A673 (cell line): Measurements from ENCODE around the gene HSDL2. TPM values are rescaled to one million over a fixed set of nuclear protein-coding genes. Genes with fewer than 3 reads are reported as not detected.

ENCODE experiments used
- Bru-seq: library from RNA; stranded (reverse); fragments of 400-500 nt; gene quantifications from one replicate; lab custom pipeline; 2021; lab: Mats Ljungman, UMichigan
- BruChase-seq, 2 experiments: library from RNA; stranded (reverse); fragments of 400-500 nt; gene quantifications; one replicate each; lab custom pipeline; 2021; lab: Mats Ljungman, UMichigan
- BruUV-seq: library from RNA; stranded (reverse); fragments of 400-500 nt; replicated peaks from 2 replicates; lab custom pipeline; 2021; lab: Mats Ljungman, UMichigan
- CTCF ChIA-PET: fragments of 300-600 bp; sonication (Branson Sonifier 250); formaldehyde crosslinking; loops from one replicate; lab custom pipeline; 2022; ENCODE audit warnings: antibody characterized with exemption; lab: Charles Lee
- POLR2A ChIA-PET: fragments of 300-600 bp; sonication (Branson Sonifier 250); formaldehyde crosslinking; loops from one replicate; lab custom pipeline; 2022; ENCODE audit warnings: antibody characterized with exemption; ENCODE audit not compliant: low non-redundant PET; lab: Charles Lee
- DNase-seq: peaks from one replicate; pipeline ENCODE4 v3.0.0-alpha.2; 2015; ENCODE audit warnings: low spot score
- H3K27ac ChIP-seq: fragments of 200-600 bp; sonication (generic); 2 replicates; pipeline ENCODE4 v1.5.1; 2016; ENCODE audit warnings: mixed run types, low read depth, mild to moderate bottlenecking, mixed read lengths, antibody characterized with exemption, low read length; ENCODE audit not compliant: poor library complexity, severe bottlenecking
- H3K27me3 ChIP-seq: fragments of 200-600 bp; sonication (generic); replicated peaks from 2 replicates; pipeline ENCODE4 v1.6.1; 2017; ENCODE audit warnings: mixed run types, low read depth, mild to moderate bottlenecking, mixed read lengths, antibody characterized with exemption, low read length; ENCODE audit not compliant: insufficient read depth, poor library complexity
- H3K36me3 ChIP-seq: fragments of 200-600 bp; sonication (generic); 2 replicates; pipeline ENCODE4 v1.6.1; 2016; ENCODE audit warnings: mixed run types, mild to moderate bottlenecking, mixed read lengths, antibody characterized with exemption, low read length; ENCODE audit not compliant: insufficient read depth, poor library complexity, severe bottlenecking
- H3K4me1 ChIP-seq: fragments of 200-600 bp; sonication (generic); 2 replicates; pipeline ENCODE4 v1.6.1; 2017; ENCODE audit warnings: mixed run types, mild to moderate bottlenecking, mixed read lengths, antibody characterized with exemption, low read length; ENCODE audit not compliant: insufficient read depth, poor library complexity, severe bottlenecking
- H3K4me3 ChIP-seq: fragments of 200-600 bp; sonication (generic); 2 replicates; pipeline ENCODE4 v1.5.1; 2016; ENCODE audit warnings: low read depth, mixed run types, mild to moderate bottlenecking, mixed read lengths, low read length; ENCODE audit not compliant: poor library complexity, severe bottlenecking
- H3K9me3 ChIP-seq: fragments of 200-600 bp; sonication (generic); 2 replicates; pipeline ENCODE4 v1.6.1; 2016; ENCODE audit warnings: mixed run types, low read depth, mild to moderate bottlenecking, mixed read lengths, antibody characterized with exemption, low read length; ENCODE audit not compliant: poor library complexity, severe bottlenecking
- EZH2 ChIP-seq: fragments of 200-600 bp; sonication (generic); IDR thresholded peaks from 2 replicates; pipeline ENCODE4 v1.6.1; 2017; ENCODE audit warnings: borderline replicate concordance, low read depth, mild to moderate bottlenecking, mixed read lengths, antibody characterized with exemption, low read length; ENCODE audit not compliant: poor library complexity, severe bottlenecking
- intact Hi-C: fragments of 100-400 bp; cut with micrococcal nuclease; formaldehyde crosslinking; loops from one replicate; pipeline ENCODE4 v1.10.0; 2022; ENCODE audit not compliant: unreplicated experiment
- long read RNA-seq: library from polyadenylated mRNA; stranded (forward); transcript quantifications from one replicate; pipeline ENCODE4 v2.0.0, GENCODE V29; 2022
- total RNA-seq: library from RNA; stranded (reverse); gene quantifications from 2 replicates; pipeline ENCODE4 v1.2.3, GENCODE V29; 2021
- TF ChIP-seq, protein P1 (sequence below): fragments of 300-800, 200-600 bp; sonication (generic); conservative IDR thresholded peaks from 2 replicates; pipeline ENCODE4 v1.5.1; 2017; ENCODE audit warnings: low read depth, mild to moderate bottlenecking, antibody characterized with exemption, low read length, moderate library complexity, mixed read lengths

HSDL2 gene
- 28.2 and 31.2 TPM in 2 replicates for total RNA-seq
- Bru-seq, nascent RNA, result percentile 70 among the genes with signal in this experiment
- BruChase-seq, experiment 1, labeled RNA remaining after a 2-hour chase, result percentile 68 among the genes with signal in this experiment
- BruChase-seq, experiment 2, labeled RNA remaining after a 6-hour chase, result percentile 71 among the genes with signal in this experiment
- long read RNA-seq, transcript HSDL2-201 (9 exons, 2,983 nt), result minor isoform, 5 of 70 reads
- long read RNA-seq, transcript HSDL2-202 (11 exons, 3,350 nt), result major isoform, 46 of 70 reads
- long read RNA-seq, partial matches to known transcripts, result 1 of 70 reads
- long read RNA-seq, other reads (novel, unspliced or antisense), result 18 of 70 reads

DNA sequence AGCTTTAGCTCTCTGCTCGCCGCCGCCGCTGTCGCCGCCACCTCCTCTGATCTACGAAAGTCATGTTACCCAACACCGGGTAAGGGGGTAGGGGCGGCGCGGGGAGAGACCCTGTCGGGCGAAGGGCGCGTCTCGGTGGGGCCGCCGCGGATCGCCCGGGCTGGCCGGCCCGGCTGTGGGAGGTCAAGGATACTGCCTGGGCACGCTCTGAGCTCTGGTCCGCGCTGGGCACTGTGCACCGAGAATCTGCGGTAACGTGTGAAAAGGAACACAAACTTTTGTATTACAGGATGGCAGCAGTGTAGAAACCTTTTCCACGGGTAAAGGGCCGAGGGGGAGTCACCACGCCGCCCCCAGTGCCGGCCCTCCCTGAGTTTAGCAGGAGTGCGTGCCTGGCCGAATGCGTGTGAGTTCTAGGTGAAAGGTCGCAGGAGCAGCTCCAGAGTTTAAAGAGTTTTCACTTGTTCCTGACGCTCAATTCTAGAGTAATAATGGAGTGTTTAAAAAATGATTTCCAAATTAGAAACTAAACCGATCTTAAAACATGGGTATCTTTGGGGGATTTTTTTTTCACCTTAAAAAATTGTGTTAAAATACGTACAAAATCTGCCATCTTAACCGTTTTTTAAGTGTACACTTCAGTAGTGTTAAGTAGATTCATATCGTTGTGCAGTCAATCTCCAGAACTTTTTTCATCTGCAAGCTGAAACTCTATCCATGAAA is at the start of gene HSDL2:
TSS of gene HSDL2 (plus strand) at position 7 of the 723 bp plus-strand sequence. CDS start at position 63, 56 bp downstream.
- H3K9me3 ChIP-seq, result no peaks in the 10 kb centered on the region
- DNase-seq, result peak; percentile 25
- no peaks in the 10 kb centered on the region for H3K36me3 ChIP-seq
- peak within 1 kb of the TSS; percentile 88 for H3K4me3 ChIP-seq
- H3K4me1 ChIP-seq, result peaks cover 5% of the 10 kb centered on the region
- H3K27me3 ChIP-seq, result no peaks in the 10 kb centered on the region
- POLR2A ChIA-PET, result interaction anchor here (0.5 kb wide), 1 partner anchor 21 kb away, joined by 7 read pairs; no protein-coding TSS in a partner anchor
- intact Hi-C loops, result no loop called here
- TSS peak; percentile 65 for BruUV-seq
- CTCF ChIA-PET, result interaction anchor here (0.6 to 1.3 kb wide), 3 partner anchors 19 to 338 kb away, joined by 3 to 6 read pairs (median 4); partner anchors contain the start of gene INIP
- TF ChIP-seq, protein P1, sequence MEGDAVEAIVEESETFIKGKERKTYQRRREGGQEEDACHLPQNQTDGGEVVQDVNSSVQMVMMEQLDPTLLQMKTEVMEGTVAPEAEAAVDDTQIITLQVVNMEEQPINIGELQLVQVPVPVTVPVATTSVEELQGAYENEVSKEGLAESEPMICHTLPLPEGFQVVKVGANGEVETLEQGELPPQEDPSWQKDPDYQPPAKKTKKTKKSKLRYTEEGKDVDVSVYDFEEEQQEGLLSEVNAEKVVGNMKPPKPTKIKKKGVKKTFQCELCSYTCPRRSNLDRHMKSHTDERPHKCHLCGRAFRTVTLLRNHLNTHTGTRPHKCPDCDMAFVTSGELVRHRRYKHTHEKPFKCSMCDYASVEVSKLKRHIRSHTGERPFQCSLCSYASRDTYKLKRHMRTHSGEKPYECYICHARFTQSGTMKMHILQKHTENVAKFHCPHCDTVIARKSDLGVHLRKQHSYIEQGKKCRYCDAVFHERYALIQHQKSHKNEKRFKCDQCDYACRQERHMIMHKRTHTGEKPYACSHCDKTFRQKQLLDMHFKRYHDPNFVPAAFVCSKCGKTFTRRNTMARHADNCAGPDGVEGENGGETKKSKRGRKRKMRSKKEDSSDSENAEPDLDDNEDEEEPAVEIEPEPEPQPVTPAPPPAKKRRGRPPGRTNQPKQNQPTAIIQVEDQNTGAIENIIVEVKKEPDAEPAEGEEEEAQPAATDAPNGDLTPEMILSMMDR, result no peak
- TF ChIP-seq EZH2, result no peak
- H3K27ac ChIP-seq, result peak within 1 kb of the TSS; percentile 96

DNA sequence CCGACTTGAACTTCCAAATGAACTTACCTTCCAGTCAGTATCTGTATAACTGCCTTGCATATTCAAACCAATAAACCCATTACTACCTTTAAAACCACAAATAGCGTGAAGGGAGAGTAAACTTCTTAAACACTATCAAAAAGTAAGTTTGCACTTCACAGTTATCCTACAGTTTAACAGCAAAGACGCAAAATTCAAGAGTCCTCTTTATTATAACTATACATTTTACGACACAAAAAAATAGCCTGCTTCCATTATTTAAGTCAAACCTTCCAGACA is 48.3 kb upstream of the HSDL2 start:
- Histone ChIP-seq H3K4me1 (peaks cover 18% of the 10 kb centered on the region), H3K27ac (no peak overlapping the region), H3K9me3 (no peaks in the 10 kb centered on the region), H3K27me3 (no peaks in the 10 kb centered on the region), H3K36me3 (no peaks in the 10 kb centered on the region), H3K4me3 (peak overlapping the region; percentile 92)
- intact Hi-C loops, result loop anchor here (5.0 kb wide), 3 partner anchors 46 to 219 kb away; no protein-coding TSS in a partner anchor
- no peak for DNase-seq
- no TSS peak for BruUV-seq
- ChIA-PET POLR2A (interaction anchor here (0.7 kb wide), 1 partner anchor 20 kb away, joined by 3 read pairs; no protein-coding TSS in a partner anchor), CTCF (no interaction called here)
- TF ChIP-seq, protein P1, result no peak
- no peak for TF ChIP-seq EZH2

DNA sequence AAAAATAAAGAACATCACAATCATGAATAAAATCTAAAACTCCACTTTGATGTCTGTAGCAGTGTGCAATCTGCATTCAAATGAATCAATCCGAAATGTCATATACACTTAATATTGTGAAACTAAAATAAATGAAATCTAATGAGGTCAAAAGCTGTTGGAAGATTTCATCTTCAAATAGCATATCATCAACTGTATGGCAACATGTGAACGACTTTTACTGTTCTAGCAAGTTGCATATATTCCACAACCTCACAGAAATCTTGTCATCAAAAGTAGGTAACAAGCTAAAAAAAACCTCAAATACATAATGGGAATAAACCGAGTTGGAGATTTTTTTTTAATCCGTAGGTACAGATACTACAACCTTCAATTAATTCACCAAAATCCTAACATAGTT is 47.7 kb upstream of the HSDL2 start:
- no peak for DNase-seq
- Histone ChIP-seq H3K9me3 (no peaks in the 10 kb centered on the region), H3K4me3 (peak overlapping the region; percentile 92), H3K27ac (peak overlapping the region; percentile 85), H3K27me3 (no peaks in the 10 kb centered on the region), H3K4me1 (peaks cover 18% of the 10 kb centered on the region), H3K36me3 (no peaks in the 10 kb centered on the region)
- no peak for TF ChIP-seq EZH2
- TF ChIP-seq, protein P1, result no peak
- POLR2A ChIA-PET, result interaction anchor here (0.7 kb wide), 1 partner anchor 21 kb away, joined by 3 read pairs; no protein-coding TSS in a partner anchor
- intact Hi-C loops, result loop anchor here (2.0 to 5.0 kb wide), 4 partner anchors 45 to 220 kb away; no protein-coding TSS in a partner anchor
- TSS peak; percentile 46 for BruUV-seq
- CTCF ChIA-PET, result no interaction called here
